Activated effector memory CD4-positive, alpha-beta T cell treated with anti-CD3 and anti-CD28 coated beads, Interleukin-2, amount 50 U/mL, for 16 hours (primary cell): ENCODE measurements around the gene RBMXL3.

ENCODE experiments used
- DNase-seq: peaks from one replicate; pipeline ENCODE4 v3.0.0-alpha.2; 2020

Gene RBMXL3

DNA sequence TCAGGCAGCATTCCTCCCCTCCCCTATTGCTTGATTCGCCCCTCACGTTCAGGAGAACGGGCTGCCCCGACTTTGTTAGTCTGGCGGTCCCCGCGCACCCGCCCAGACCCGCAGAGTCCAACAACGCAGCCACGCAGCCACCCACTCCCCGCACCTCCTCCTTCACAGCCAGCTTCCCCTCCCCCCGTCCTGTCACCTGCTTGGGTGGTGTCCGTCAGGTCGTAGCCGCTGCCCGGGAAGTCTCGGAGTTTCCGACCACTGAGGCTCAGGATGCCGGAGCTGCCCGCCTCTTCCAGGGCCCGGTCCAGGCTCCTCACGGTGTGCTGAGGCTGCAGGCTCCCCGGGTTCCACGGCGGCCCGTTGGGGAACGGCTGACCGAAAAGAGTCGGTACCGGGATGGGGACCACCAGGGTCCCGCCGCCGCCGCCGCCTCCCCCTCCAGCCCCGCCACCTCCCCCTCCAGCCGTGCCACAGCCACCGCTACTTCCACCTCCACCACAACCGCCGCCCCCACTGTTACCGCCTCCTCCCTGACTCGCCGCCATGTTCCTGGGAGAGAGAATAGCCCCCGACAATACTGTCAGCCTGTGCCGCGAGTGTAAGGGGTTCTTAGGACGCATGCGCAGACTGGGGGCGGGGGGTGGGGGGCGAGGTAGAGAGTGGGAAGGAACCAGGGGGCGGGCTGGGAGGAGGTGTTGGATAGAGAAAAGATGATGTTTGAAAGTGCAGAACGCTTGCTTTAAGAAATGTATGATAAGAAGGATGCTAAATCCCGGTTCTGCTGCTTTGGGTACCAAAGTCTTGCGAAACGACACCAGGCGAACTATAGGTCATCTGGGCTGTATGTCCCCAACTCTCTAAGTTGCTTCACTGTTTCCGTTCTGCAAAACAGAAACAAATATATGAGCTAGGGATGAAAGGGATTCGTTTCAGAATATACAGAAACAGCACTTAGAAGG is 44.6 kb downstream of the RBMXL3 start, which contains the start of gene LRCH2:
TSS of gene LRCH2 (minus strand) at position 600 of the 959 bp plus-strand sequence. CDS start at position 545, 55 bp downstream.
- no peak for DNase-seq

GRCh38 chrX:115234461-115234860 is 45.3 kb downstream of the RBMXL3 start:
- DNase-seq: no peak

- DNase-seq: no peak
These were observed 47.4 kb downstream of the RBMXL3 start for GRCh38 chrX:115236560-115236959.

DNA sequence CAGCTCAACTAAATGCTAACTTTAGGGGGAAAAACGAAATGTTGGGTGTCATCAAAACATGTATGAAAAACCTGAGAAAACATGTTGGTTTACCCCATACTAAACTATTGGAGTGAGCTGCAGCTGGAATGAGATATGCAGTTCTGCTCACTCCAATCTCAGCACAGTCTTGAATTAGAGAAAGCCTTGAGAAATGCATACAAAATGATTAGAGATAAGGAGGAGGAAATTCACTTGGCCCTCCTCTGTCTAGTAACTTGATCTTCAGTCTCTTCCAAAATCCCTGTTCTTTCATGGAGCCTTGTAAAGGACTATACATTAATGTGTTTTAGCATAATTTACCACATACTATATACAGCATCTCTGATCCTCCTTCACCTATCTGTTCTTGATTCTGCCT is 47.8 kb downstream of the RBMXL3 start:
- DNase-seq: no peak
